Endothelial cell of umbilical vein (primary cell): ENCODE results near the gene NPAT.

Source experiments
- EZH2 ChIP-seq: IDR thresholded peaks from 2 replicates; pipeline ENCODE4 v1.6.1; 2012; ENCODE audit warnings: borderline replicate concordance, low read depth, mild to moderate bottlenecking, moderate library complexity, low read length, inconsistent platforms; ENCODE audit not compliant: severe bottlenecking
- FOS ChIP-seq: IDR thresholded peaks from 2 replicates; pipeline ENCODE4 v1.6.1; 2011; ENCODE audit warnings: mild to moderate bottlenecking, low read length, moderate library complexity, borderline replicate concordance; ENCODE audit not compliant: insufficient read depth
- MYC ChIP-seq: IDR thresholded peaks from one replicate; pipeline ENCODE4 v1.6.1; 2011; ENCODE audit warnings: mild to moderate bottlenecking, low read depth, low read length
- POLR2A ChIP-seq: IDR thresholded peaks from 2 replicates; pipeline ENCODE4 v1.6.1; 2012; ENCODE audit warnings: low read depth, mild to moderate bottlenecking, control low read depth, low read length
- POLR2AphosphoS5 ChIP-seq: IDR thresholded peaks from 2 replicates; pipeline ENCODE4 v1.6.1; 2012; ENCODE audit warnings: low read depth, mild to moderate bottlenecking, control low read depth, low read length, moderate library complexity; ENCODE audit not compliant: insufficient read depth
- TF ChIP-seq, protein P1 (sequence below), 2 donors: IDR thresholded peaks; 1 replicate in 1 of 2; 2 replicates in 1 of 2; pipeline ENCODE4 v1.5.1; 2011; ENCODE audit warnings: low read length in 2 of 2, mild to moderate bottlenecking in 2 of 2, moderate library complexity in 2 of 2, control low read depth in 1 of 2, inconsistent platforms in 1 of 2, low read depth in 1 of 2; ENCODE audit not compliant: insufficient read depth in 1 of 2; ENCODE audit errors: extremely low read depth in 1 of 2
- TF ChIP-seq, protein P2 (sequence below): IDR thresholded peaks from 2 replicates; pipeline ENCODE4 v1.6.1; 2011; ENCODE audit not compliant: insufficient read depth, insufficient read length

DNA sequence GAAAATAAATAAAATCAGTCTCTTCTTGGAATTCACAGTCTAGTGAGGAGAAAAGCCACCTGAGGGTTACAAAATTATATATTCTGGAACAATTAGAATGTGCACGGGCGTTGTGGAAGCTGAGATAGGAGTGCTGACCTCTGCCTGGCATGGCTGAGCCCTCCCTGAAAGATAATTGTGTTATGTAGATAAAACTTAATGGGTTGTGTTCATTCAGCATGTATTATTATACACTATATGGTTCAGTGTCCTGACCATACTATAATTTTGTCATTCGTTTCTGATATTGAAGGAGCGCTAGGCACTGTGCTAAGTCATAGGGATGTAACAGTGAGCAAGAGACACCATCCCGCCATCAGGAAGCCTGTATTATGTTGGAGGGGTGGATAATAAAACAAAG lies 97.3 kb downstream of the NPAT start:
- TF ChIP-seq, protein P1, sequence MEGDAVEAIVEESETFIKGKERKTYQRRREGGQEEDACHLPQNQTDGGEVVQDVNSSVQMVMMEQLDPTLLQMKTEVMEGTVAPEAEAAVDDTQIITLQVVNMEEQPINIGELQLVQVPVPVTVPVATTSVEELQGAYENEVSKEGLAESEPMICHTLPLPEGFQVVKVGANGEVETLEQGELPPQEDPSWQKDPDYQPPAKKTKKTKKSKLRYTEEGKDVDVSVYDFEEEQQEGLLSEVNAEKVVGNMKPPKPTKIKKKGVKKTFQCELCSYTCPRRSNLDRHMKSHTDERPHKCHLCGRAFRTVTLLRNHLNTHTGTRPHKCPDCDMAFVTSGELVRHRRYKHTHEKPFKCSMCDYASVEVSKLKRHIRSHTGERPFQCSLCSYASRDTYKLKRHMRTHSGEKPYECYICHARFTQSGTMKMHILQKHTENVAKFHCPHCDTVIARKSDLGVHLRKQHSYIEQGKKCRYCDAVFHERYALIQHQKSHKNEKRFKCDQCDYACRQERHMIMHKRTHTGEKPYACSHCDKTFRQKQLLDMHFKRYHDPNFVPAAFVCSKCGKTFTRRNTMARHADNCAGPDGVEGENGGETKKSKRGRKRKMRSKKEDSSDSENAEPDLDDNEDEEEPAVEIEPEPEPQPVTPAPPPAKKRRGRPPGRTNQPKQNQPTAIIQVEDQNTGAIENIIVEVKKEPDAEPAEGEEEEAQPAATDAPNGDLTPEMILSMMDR (IDR thresholded peaks at IDR 0.05; ENCODE audit: extremely low read depth in 1 of 2, insufficient read depth in 1 of 2, low read depth in 1 of 2, low read length in 2 of 2), result no peak
- TF ChIP-seq POLR2A (no peak), POLR2AphosphoS5 (no peak), FOS (no peak), EZH2 (no peak), MYC (no peak)
- TF ChIP-seq, protein P2, sequence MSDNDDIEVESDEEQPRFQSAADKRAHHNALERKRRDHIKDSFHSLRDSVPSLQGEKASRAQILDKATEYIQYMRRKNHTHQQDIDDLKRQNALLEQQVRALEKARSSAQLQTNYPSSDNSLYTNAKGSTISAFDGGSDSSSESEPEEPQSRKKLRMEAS, result no peak
